Measurements from ENCODE around the gene HECA.

DNA sequence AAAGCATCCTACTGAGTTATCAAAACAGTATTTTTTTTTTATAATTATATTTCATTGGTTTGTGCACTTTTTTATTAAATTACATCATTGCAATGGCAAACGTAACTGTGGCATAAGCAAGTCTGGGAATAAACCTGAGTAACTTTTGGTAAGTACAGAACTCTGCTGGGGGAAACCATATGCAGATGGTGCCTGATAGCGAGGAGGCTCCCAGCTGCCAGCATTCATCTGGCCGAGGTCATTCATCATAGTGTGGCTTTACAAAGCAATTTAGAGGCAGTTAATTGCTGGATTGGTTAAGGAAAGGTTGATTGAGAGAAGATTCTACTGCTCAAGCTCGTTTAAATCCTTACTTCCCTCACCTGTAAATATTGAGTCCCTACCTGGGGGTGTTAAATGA, 52.6 kb downstream of the HECA start:
- TF ChIP-seq CTCF (conservative IDR thresholded peaks at IDR 0.05; ENCODE audit: low read depth, low read length) (no peak), CHD1 (IDR thresholded peaks at IDR 0.05; ENCODE audit: low read depth, low read length) (no peak), CEBPB (IDR thresholded peaks at IDR 0.05; ENCODE audit: low read depth, low read length) (no peak), BHLHE40 (IDR thresholded peaks at IDR 0.05; ENCODE audit: low read depth, low read length) (no peak)
- TF ChIP-seq, protein P1, sequence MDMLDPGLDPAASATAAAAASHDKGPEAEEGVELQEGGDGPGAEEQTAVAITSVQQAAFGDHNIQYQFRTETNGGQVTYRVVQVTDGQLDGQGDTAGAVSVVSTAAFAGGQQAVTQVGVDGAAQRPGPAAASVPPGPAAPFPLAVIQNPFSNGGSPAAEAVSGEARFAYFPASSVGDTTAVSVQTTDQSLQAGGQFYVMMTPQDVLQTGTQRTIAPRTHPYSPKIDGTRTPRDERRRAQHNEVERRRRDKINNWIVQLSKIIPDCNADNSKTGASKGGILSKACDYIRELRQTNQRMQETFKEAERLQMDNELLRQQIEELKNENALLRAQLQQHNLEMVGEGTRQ (IDR thresholded peaks at IDR 0.05; ENCODE audit: low read depth, low read length): no peak
